ENCODE data around the gene NDE1.

NDE1 gene

GRCh38 chr16:15701975-15702970 is 52.2 kb downstream of the NDE1 start:
- no peak for TF ChIP-seq REST (IDR thresholded peaks at IDR 0.05; ENCODE audit: insufficient read depth in 1 of 2, low read depth in 2 of 2, low read length in 2 of 2)
- no peak for TF ChIP-seq POLR2AphosphoS5 (IDR thresholded peaks at IDR 0.05; ENCODE audit: low read depth, low read length)
- TF ChIP-seq TAF1 (IDR thresholded peaks at IDR 0.05; ENCODE audit: borderline replicate concordance, insufficient read depth, low read length): no peak
- no peak for TF ChIP-seq SIN3A (IDR thresholded peaks at IDR 0.05; ENCODE audit: borderline replicate concordance, insufficient read depth, low read length)
- TF ChIP-seq FOXP2 (optimal IDR thresholded peaks at IDR 0.05; ENCODE audit: borderline replicate concordance, extremely low read depth, extremely low read length, insufficient read depth): no peak

- TF ChIP-seq FOXP2 (optimal IDR thresholded peaks at IDR 0.05; ENCODE audit: borderline replicate concordance, extremely low read depth, extremely low read length, insufficient read depth): no peak
- TF ChIP-seq POLR2AphosphoS5 (IDR thresholded peaks at IDR 0.05; ENCODE audit: low read depth, low read length): no peak
- no peak for TF ChIP-seq SIN3A (IDR thresholded peaks at IDR 0.05; ENCODE audit: borderline replicate concordance, insufficient read depth, low read length)
- TF ChIP-seq TAF1 (IDR thresholded peaks at IDR 0.05; ENCODE audit: borderline replicate concordance, insufficient read depth, low read length): no peak
- no peak for TF ChIP-seq REST (IDR thresholded peaks at IDR 0.05; ENCODE audit: insufficient read depth in 1 of 2, low read depth in 2 of 2, low read length in 2 of 2)
These were observed 53.1 kb downstream of the NDE1 start for GRCh38 chr16:15703029-15703736.

GRCh38 chr16:15704545-15704987 is 54.5 kb downstream of the NDE1 start:
- TF ChIP-seq TAF1 (IDR thresholded peaks at IDR 0.05; ENCODE audit: borderline replicate concordance, insufficient read depth, low read length) (no peak), POLR2AphosphoS5 (IDR thresholded peaks at IDR 0.05; ENCODE audit: low read depth, low read length) (no peak), FOXP2 (optimal IDR thresholded peaks at IDR 0.05; ENCODE audit: borderline replicate concordance, extremely low read depth, extremely low read length, insufficient read depth) (no peak), SIN3A (IDR thresholded peaks at IDR 0.05; ENCODE audit: borderline replicate concordance, insufficient read depth, low read length) (no peak)

GRCh38 chr16:15705064-15705565 is 55.1 kb downstream of the NDE1 start:
- TF ChIP-seq POLR2AphosphoS5 (IDR thresholded peaks at IDR 0.05; ENCODE audit: low read depth, low read length) (no peak), SIN3A (IDR thresholded peaks at IDR 0.05; ENCODE audit: borderline replicate concordance, insufficient read depth, low read length) (no peak), TAF1 (IDR thresholded peaks at IDR 0.05; ENCODE audit: borderline replicate concordance, insufficient read depth, low read length) (no peak), FOXP2 (optimal IDR thresholded peaks at IDR 0.05; ENCODE audit: borderline replicate concordance, extremely low read depth, extremely low read length, insufficient read depth) (no peak), REST (IDR thresholded peaks at IDR 0.05; ENCODE audit: insufficient read depth in 1 of 2, low read depth in 2 of 2, low read length in 2 of 2) (no peak)

- TF ChIP-seq REST (IDR thresholded peaks at IDR 0.05; ENCODE audit: insufficient read depth in 1 of 2, low read depth in 2 of 2, low read length in 2 of 2) (no peak), SIN3A (IDR thresholded peaks at IDR 0.05; ENCODE audit: borderline replicate concordance, insufficient read depth, low read length) (no peak), TAF1 (IDR thresholded peaks at IDR 0.05; ENCODE audit: borderline replicate concordance, insufficient read depth, low read length) (no peak), FOXP2 (optimal IDR thresholded peaks at IDR 0.05; ENCODE audit: borderline replicate concordance, extremely low read depth, extremely low read length, insufficient read depth) (no peak), POLR2AphosphoS5 (IDR thresholded peaks at IDR 0.05; ENCODE audit: low read depth, low read length) (no peak)
These were observed 57.3 kb downstream of the NDE1 start for GRCh38 chr16:15707332-15707731.

All from PFSK-1 (cell line).